Effector CD4-positive, alpha-beta T cell (primary cell): ENCODE measurements around the gene HRH1.
"Not testable (repeated sequence)": the region's sequence is repeated elsewhere in the genome, so short reads cannot be mapped to it uniquely, and the experiment has no call there.

Source experiments
- DNase-seq: peaks from one replicate; pipeline ENCODE4 v3.0.0-alpha.2; 2020
- total RNA-seq: gene quantifications from one replicate; lab custom pipeline; 2026; lab: John Stamatoyannopoulos, UW

Gene HRH1, protein sequence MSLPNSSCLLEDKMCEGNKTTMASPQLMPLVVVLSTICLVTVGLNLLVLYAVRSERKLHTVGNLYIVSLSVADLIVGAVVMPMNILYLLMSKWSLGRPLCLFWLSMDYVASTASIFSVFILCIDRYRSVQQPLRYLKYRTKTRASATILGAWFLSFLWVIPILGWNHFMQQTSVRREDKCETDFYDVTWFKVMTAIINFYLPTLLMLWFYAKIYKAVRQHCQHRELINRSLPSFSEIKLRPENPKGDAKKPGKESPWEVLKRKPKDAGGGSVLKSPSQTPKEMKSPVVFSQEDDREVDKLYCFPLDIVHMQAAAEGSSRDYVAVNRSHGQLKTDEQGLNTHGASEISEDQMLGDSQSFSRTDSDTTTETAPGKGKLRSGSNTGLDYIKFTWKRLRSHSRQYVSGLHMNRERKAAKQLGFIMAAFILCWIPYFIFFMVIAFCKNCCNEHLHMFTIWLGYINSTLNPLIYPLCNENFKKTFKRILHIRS
- 2.3 reads per million, percentile 5 among the genes with 10 or more reads in this experiment for total RNA-seq

DNA sequence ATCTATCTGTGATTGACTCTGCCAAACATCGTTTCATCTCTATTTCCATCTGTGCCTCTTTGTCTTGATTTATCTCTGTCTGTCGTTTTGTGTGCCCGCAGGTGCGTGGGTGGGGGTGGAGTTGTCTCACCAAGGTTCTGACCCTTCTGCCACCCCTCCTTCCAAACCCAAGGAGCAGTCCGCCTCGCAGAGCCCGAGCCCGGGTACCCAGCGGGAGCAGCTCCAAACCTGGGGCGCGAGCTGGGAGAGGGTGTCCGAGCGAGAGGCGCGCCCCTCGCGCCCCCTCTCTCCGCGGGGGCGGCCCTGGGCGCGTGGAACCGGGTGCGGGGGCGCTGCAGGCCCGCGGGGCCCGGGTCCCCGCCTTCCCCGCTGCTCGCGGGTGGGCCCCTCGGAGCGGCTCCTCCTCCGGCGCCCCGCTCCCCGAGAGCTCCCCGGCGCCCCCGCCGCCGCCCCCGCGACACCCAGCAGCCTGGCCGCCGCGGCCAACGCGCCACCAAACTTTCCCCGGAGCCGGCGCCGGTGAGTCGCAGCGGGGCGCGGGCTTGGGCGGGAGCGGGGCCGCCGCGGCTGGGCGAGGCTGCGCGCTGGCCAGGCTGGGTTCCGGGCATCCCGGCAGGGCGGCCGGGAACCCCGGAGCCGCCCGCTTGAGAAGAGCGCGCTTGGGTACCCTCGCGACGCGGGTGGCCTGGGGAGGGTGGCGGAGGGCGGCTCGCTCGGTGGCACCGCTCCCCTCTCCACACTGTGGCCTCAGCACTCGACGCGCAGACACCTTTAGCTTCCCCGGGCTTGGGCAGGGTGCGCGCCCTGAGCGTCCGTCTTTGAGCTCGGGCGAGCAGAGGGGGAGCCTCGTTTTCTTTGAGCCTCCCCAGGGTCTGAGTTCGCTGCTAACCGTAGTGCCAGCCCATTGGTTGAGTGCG lies at the start of gene HRH1:
HRH1 (plus strand) TSS at position 458 of the 917 bp plus-strand sequence. CDS start 104,545 bp downstream, outside the sequence.
- DNase-seq = no peak

GRCh38 chr3:11113316-11113715 lies 41.0 kb upstream of the HRH1 start:
- not testable (repeated sequence) for DNase-seq

DNA sequence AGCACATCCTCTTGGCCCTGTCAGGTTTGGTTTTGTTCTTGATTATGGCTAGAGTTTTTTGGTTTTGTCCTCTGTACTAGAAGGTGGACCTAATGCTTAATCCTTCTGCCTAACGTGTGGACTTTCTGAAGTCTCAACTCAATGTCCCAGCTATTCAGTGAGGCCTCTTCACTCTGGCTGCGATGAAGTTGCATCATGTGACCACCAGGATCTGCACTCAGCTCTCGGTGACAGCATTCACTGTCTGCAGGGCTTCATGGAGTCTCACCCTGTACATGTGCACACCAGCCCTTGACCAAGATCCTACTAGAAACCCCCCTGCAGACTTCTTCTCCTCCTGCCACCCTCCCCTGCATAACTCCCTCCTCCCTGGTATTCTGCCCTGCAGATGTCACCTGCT lies 38.7 kb upstream of the HRH1 start:
- DNase-seq = no peak

GRCh38 chr3:11116336-11117059 lies 37.8 kb upstream of the HRH1 start:
- DNase-seq = no peak

- no peak for DNase-seq
Observed at GRCh38 chr3:11117591-11117990, 36.7 kb upstream of the HRH1 start.

- no peak for DNase-seq
Observed at GRCh38 chr3:11118181-11118682, 36.1 kb upstream of the HRH1 start.

GRCh38 chr3:11120091-11120805 lies 34.0 kb upstream of the HRH1 start:
- DNase-seq = no peak

DNA sequence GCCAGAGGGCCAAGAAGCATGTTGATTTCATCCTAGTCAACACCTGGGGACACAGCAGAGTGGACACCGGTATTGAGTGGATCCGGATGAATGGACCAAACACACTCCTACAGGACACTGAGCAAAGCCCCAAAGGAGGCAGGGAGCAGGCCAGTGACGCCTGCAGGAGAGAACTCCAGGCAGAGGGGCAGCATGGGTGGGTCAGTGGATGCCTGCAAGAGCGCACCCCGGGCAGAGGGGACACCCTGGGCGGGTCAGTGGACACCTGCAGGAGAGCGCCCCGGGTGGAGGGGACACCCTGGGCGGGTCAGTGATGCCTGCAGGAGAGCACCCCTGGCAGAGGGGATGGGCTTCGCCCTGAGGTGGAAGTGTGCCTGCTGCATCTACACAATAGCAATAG lies 27.6 kb upstream of the HRH1 start:
- DNase-seq = no peak

DNA sequence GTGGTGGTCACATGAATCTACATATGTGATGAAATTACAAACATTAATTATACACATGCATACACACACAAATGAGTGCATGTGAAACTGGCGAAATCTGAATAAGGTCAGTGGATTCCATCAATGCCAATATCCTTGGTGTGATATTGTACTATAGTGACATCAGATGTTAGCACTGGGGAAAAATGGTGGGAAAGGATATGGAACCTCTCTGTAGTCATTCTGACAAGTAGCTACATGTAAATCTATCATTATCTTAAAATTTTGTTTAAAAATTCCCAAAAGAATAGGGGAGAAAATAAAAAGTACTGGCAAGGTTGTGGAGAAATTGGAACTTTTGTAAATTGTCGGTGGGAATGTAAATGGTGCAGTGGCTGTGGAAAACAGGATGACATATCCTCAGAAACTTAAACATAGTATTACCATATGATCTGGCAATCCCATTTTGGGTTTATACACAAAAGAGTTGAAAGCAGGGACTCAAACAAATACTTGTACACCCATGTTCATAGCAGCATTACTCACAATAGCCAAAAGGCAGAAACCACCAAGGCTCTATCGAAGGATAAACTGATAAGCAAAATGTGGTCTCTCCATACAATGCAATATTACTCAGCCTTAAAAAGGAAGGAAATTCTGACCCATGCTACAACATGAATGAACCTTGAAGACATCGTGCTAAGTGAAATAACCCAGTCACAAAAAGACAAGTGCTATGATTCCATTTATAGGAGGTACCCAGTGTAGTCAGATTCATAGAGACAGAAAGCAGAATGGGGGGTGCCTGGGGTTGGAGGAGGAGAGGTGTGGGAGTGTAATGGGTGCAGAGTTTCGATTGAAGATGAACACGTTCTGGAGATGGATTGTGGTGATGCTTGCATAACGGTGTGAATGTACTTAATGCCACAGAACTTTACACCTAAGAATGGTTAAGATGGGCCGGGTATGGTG lies 25.3 kb upstream of the HRH1 start:
- no peak for DNase-seq

- DNase-seq = no peak
Observed at GRCh38 chr3:11130385-11130784, 23.9 kb upstream of the HRH1 start.

- no peak for DNase-seq
Observed at GRCh38 chr3:11131371-11131770, 22.9 kb upstream of the HRH1 start.

DNA sequence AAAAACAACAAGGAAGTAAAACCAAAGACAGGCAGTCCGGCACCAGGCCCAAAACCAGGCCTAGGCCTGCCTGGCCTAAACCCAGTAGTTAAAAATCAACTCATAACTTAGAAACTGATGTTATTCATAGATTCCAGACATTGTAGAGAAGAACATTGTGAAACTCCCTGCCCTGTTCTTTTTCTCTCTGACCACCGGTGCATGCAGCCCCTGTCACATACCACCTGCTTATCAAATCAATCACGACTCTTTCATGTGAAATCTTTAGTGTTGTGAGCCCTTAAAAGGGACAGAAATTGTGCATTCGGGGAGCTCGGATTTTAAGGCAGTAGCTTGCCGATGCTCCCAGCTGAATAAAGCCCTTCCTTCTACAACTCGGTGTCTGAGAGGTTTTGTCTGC lies 22.4 kb upstream of the HRH1 start:
- not testable (repeated sequence) for DNase-seq

- DNase-seq = no peak
Observed at GRCh38 chr3:11132861-11133260, 21.4 kb upstream of the HRH1 start.

- DNase-seq = no peak
Observed at GRCh38 chr3:11134794-11135193, 19.5 kb upstream of the HRH1 start.

DNA sequence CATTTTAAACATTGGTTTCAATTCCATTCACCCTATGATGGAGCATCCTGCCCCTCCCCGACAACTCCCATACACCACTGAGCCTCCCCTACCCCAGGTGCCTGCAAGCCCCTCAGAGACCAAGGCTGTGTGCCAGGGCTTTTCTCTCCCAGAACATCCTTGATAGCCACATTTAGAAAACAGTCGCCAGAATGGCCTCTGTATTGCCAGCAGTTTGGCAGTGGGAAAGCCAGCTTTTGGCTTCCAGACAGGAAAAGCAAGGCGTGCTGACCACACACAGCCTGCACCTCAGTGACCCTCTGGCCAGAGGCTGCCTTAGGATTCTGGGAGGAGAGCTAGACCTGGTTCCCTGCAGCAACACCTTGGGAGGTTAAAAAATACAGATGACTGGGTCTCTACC lies 18.2 kb upstream of the HRH1 start:
- DNase-seq = no peak

- DNase-seq = no peak
Observed at GRCh38 chr3:11136830-11137626, 17.3 kb upstream of the HRH1 start.

GRCh38 chr3:11137627-11137959 lies 16.7 kb upstream of the HRH1 start:
- DNase-seq = no peak

DNA sequence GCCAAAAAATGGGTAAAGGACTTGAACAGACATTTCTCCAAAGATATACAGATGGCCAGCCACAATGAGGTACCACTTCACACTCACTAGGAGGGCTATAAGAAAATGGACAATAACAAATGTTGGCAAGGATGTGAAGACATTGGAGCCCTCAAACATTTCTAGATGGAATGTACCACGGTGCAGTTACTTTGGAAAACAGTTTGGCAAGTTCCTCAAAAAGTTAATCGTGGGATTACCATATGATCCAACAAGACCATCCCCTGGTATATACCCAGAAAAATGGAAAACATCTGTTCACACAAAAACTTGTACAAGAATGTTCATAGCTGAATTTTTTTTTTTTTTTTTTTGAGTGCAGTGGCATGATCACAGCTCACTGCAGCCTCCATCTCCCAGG lies 15.9 kb upstream of the HRH1 start:
- DNase-seq = no peak

DNA sequence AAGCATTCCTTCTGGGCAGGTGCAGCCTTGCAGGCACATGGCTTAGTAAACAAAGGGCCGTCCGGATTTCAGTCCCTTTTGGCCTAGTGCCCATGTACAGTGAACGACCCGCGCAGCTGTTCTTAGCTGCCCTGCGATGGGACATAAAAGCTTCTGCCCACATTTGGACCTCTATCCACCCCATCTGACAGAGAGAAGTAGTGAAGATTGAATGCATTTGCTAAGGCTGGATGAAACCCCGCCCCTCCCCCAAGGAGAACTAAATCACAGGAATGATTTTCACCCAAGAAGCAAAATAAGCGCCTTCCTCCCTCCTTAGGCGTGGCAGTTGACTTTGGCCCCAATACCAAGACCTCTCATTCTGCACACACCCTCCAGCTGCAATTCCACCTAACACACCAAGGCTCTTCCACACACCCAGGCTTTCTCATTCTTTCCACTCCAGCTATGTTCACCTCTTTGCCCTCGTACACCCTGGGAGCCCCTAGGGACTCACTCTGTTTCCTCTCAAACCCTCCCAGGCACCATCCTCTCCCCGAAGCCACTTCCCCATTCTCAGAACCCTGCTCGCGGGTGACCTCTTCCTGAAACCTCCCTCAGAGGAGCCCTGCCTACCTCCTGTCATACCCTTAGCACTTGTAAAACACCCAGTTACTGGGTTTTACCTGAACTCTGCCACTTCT lies 14.1 kb upstream of the HRH1 start:
- no peak for DNase-seq
